GM12873 (cell line): ENCODE measurements around the gene TMEM62.

ENCODE experiments used
- CTCF ChIP-seq: IDR thresholded peaks from 2 replicates; pipeline ENCODE4 v1.5.1; 2012; ENCODE audit warnings: low read depth, mild to moderate bottlenecking, moderate library complexity, low read length, control low read depth; ENCODE audit not compliant: insufficient read depth; ENCODE audit errors: missing control alignments

Gene TMEM62

DNA sequence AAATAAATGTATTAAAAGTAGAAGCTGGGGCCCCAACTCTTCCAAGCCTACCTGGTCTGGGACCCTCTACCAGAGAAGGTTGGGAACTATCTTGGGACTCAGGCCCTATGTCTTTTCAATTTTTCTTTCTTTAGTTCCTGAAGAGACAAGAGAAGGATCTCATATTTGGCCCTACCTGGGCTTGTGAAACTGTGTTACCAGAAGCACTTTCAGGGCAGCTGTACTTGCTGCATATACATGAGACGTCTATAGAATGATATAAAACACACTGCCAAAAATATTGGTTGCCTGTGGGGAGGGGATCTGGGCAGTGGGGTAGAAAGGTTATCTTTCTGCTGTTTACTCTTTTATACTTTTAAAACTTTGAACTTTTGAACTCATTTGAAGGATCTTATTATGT, 88.0 kb downstream of the TMEM62 start:
- no peak for TF ChIP-seq CTCF

GRCh38 chr15:43225201-43225949, 92.0 kb downstream of the TMEM62 start:
- TF ChIP-seq CTCF: peak; percentile 85

DNA sequence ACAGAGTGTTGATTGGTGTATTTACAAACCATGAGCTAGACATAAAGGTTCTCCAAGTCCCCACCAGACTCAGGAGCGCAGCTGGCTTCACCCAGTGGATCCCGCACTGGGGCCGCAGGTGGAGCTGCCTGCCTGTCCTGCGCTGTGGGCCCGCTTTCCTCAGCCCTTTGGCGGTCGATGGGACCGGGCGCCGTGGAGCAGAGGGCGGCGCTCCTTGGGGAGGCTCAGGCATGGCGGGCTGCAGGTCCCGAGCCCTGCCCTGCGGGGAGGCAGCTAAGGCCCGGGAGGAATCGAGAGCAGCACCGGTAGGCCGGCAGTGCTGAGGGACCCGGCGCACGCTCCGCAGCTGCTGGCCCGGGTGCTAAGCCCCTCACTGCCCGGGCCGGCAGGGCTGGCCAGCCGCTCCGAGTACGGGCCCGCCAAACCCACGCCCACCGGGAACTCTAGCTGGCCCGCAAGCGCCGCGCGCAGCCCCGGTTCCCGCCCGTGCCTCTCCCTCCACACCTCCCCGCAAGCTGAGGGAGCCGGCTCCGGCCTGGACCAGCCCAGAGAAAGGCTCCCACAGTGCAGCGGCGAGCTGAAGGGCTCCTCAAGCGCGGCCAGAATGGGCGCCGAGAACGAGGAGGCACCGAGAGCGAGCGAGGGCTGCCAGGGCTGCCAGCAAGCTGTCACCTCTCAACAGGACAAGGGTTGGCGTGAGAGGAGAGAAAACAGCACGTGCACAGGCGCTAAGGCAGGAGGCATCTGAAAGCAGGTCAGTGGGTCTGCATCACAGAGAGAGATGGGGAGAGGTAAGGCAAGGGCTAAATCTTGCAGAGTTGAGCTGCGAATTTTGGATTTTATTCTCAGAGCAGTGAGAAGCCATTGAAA, 93.3 kb downstream of the TMEM62 start:
- TF ChIP-seq CTCF: no peak

- no peak for TF ChIP-seq CTCF
These were observed 96.6 kb downstream of the TMEM62 start for GRCh38 chr15:43229977-43230376.

- TF ChIP-seq CTCF: no peak
These were observed 97.3 kb downstream of the TMEM62 start for GRCh38 chr15:43230640-43231115.

DNA sequence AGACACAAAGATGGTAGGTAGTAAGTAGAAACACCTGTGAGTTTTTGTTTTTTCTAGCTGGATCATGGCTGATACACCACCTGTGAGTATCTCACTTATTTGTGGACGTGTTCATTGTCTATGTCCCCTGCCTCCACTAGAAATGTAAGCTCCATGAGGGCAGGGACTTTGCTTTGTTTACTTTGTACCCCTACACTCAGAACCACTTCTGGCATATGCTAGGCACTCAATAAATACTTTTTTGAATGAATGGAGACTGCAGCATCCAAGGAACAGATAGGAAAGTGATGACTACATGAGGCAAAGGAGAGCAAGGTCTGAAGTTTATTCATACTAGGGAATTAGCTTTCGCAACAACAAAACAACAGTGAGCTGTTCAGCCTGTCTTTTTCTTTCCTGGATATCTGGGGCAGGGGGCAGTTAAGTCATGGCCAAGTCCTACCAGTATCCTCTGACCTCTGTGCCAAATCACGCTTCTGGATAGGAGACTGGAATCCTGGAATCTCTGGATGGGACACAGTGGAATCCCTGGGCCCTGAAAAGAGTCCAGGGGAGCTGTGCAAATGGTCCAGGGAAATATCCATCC, 99.0 kb downstream of the TMEM62 start:
- no peak for TF ChIP-seq CTCF
